SIG-M5 (cell line): ENCODE measurements around the gene PSMA7.

Source experiments
- DNase-seq: peaks from one replicate; lab custom pipeline; 2025; lab: John Stamatoyannopoulos, UW

Gene PSMA7

GRCh38 chr20:62136283-62137091, 6.7 kb downstream of the PSMA7 start:
- no peak for DNase-seq

- no peak for DNase-seq
These were observed 7.5 kb downstream of the PSMA7 start for GRCh38 chr20:62135573-62136266.

- DNase-seq: no peak
These were observed 8.4 kb downstream of the PSMA7 start for GRCh38 chr20:62134735-62135231.

GRCh38 chr20:62133864-62134263, 9.3 kb downstream of the PSMA7 start:
- DNase-seq: no peak

- no peak for DNase-seq
These were observed 9.9 kb downstream of the PSMA7 start for GRCh38 chr20:62133051-62133845.

- DNase-seq: no peak
These were observed 10.8 kb downstream of the PSMA7 start for GRCh38 chr20:62132421-62132820.

- DNase-seq: no peak
These were observed 11.5 kb downstream of the PSMA7 start for GRCh38 chr20:62131560-62132320.

- DNase-seq: no peak
These were observed 13.3 kb downstream of the PSMA7 start for GRCh38 chr20:62129731-62130531.

- no peak for DNase-seq
These were observed 14.7 kb downstream of the PSMA7 start for GRCh38 chr20:62128502-62128901.

- DNase-seq: no peak
These were observed 15.4 kb downstream of the PSMA7 start for GRCh38 chr20:62127799-62128198.

- DNase-seq: no peak
These were observed 17.1 kb downstream of the PSMA7 start for GRCh38 chr20:62126141-62126540.

- no peak for DNase-seq
These were observed 19.6 kb downstream of the PSMA7 start for GRCh38 chr20:62123450-62124118.

GRCh38 chr20:62122654-62123449, 20.3 kb downstream of the PSMA7 start:
- no peak for DNase-seq

GRCh38 chr20:62121776-62122653, 21.2 kb downstream of the PSMA7 start, which contains the start of gene LSM14B:
Gene LSM14B (plus strand): TSS chr20:62122475. CDS start chr20:62122667, 192 bp downstream.
- peak; percentile 72 for DNase-seq

GRCh38 chr20:62120990-62121775, 22.0 kb downstream of the PSMA7 start:
- peak; percentile 54 for DNase-seq

GRCh38 chr20:62120365-62120762, 22.8 kb downstream of the PSMA7 start:
- no peak for DNase-seq

GRCh38 chr20:62119591-62120364, 23.4 kb downstream of the PSMA7 start:
- no peak for DNase-seq
